ENCODE results near the gene CAB39.
"Not testable (repeated sequence)": the region's sequence is repeated elsewhere in the genome, so short reads cannot be mapped to it uniquely, and the experiment has no call there.

Gene CAB39

DNA sequence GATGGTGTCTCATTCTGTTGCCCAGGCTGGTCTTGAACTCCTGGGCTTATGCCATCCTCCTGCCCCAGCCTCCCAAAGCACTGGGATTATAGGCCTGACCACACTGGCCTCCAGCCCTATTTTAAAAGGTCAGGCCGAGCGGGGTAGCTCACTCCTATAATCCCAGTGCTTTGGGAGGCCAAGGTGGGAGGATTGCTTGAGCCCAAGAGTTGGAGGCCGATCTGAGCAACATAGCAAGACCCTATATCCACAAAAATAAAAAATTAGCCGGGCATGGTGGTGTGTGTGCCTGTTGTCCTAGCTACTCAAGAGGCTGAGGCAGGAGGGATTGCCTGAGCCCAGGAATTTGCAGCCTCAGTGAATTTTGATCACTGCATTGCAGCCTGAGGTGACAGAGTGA, 3.9 kb downstream of the CAB39 start:
- no peak for DNase-seq

DNA sequence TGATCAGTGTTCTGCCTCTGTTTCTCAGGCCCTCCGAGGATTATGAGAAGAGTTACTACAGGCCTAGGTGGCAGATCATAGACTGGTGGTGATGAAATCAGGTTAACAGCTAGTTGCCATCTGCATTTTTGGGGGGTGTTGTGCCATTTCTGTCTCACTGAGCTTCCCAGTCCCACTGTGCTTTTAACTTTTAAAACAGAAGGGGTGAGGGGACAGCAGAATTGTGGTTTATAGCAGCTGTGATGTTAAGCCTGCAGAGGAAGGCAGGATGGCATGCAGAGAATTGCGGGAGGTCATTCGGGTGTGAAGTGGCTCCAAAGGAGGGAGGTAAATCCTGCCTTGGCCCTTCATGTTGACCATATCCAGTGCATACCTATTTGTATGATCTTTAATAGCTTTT, 5.0 kb downstream of the CAB39 start:
- no peak for DNase-seq

DNA sequence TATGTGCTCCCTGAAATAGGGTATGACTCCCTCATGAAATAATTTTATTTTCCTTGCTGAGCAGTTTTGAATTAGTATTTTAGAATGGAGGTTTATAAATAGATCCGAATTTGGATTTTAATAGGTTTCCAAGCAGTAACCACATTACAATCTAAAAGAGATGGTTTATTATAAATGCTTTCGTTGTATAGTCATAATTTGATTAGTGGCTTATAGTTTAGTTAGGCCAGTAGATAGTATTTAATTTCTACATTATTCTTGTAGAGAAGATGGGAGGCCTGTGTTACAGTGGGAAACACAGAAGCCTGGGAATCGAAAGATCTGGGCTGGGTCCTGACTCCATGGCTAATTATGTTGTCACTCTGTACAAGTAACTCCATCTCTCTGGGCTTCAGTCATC, 6.7 kb downstream of the CAB39 start:
- DNase-seq = no peak

DNA sequence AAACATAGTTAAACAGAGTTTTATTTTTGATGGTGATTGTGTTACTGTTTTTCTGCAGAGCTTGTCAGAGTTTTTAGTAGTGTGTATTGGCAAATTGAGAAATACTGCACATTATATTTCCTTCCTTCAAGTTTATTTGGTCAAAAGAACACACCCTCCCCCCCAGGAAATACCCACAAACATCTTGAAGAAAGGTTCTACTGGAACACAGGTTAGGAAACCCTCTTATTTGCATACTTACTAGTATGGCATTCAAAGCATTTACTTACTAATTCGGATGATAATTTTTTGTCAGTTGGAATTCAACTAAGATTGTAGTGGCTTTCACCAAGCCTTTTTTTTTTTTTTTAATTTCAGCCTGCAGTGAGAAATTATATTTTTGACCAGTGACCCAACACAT, 9.1 kb downstream of the CAB39 start:
- DNase-seq = no peak

DNA sequence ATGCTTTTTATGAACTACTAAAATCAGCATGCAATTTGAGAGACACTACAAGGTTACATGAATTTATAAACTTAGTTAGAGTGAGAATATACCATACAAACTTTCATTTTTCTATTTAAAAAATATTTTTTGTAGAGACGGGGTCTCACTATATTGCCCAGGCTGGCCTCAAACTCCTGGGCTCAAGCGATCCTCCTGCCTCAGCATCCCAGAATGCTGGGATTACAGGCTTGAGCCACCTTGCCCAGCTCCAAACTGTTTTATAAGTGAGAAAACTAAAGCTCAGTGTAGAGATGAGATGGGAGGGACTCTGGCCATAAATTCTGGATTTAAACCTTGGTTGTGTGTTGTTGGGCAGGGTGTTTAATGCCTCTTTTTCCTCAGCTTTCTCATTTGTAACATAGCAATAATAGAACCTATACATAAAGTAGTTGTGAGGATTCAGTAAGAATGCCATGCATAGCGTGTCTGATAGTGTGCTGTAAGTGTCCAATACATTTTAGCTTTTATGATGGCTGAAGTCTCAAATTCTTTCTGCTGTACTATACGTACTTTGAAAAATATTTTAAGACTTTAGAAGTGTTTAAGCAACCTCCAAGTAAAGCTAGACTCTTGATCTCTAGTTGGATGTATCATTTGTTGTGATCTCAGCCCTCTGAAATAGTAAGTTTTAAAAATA, 9.7 kb downstream of the CAB39 start:
- DNase-seq = no peak

DNA sequence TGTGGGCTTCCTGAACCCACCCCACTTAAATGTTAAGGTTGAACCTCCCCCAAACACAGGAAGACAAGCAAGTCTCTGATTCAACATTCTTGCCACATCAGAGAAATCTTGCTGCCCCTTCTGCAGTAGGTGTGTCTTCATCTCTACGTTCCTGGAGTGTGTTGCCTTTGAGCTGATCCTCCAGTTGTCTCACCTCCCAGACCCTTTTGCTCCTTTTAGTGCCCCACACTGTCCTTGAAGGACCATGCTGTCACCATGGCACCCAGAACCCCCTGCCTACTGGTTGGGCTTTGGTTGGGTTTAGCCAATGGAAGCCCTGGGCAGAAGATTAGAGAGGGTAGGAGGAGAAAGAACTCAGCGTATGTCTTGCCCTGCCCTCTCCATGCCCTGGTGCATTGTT, 10.7 kb downstream of the CAB39 start:
- DNase-seq = no peak

DNA sequence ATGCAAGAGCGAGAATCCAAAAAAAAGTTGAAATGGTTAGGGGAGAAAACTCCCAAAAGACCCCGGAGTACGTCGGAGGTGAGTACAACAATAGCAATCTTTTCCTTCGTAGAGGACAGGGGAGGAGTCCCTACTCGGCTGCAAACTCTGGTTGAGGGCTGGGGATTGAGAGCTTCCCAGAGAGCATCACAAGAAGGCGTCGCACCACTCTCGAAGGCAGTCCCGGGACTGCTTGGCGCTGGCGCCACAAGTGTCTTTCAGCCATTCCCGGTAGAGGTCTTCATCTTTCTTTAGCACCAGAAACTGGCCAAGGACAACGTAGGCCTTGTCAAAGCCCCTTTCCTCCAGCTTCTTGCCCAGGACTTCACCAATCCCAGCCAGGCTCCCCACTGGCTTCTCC, 12.3 kb downstream of the CAB39 start:
- not testable (repeated sequence) for DNase-seq

DNA sequence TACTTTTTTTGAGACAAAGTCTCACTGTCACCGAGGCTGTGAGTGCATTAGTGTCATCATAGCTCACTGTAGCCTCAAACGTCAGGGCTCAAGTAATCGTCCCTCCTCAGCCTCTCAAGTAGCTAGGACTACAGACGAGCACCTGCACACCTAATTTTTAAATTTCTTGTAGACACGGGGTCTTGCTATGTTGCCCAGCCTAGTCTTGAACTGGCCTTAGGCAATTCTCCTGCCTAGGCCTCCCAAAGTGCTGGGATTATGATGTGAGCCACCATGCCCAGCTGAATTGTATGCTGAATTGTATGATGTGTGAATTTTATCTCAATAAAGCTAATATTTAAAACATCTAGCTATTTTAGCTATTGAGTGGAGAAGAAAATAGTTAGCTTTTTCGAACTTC, 18.9 kb downstream of the CAB39 start:
- DNase-seq = no peak

DNA sequence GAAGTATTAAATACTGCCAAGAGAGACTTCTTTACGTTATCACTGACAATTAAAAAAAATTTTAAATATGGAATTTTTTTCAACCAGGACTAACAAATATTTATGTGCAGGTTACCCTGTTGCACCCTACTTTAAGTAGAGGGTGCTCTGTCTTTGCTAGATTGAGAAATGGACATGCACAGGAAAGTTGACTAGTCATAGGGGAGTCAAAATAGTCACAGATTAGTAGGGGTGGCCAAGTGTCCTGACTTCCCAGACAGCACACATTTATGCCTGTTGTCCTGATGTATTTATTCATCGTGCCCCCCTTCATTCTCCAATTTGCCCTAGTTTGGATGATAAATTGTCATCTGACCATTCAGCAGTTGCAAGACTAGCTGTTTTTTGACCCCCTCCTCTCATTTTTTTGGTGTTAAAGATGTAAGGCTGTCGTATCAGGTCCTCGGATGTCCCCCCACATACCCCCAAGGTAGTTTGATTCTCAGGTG, 20.3 kb downstream of the CAB39 start:
- no peak for DNase-seq

DNA sequence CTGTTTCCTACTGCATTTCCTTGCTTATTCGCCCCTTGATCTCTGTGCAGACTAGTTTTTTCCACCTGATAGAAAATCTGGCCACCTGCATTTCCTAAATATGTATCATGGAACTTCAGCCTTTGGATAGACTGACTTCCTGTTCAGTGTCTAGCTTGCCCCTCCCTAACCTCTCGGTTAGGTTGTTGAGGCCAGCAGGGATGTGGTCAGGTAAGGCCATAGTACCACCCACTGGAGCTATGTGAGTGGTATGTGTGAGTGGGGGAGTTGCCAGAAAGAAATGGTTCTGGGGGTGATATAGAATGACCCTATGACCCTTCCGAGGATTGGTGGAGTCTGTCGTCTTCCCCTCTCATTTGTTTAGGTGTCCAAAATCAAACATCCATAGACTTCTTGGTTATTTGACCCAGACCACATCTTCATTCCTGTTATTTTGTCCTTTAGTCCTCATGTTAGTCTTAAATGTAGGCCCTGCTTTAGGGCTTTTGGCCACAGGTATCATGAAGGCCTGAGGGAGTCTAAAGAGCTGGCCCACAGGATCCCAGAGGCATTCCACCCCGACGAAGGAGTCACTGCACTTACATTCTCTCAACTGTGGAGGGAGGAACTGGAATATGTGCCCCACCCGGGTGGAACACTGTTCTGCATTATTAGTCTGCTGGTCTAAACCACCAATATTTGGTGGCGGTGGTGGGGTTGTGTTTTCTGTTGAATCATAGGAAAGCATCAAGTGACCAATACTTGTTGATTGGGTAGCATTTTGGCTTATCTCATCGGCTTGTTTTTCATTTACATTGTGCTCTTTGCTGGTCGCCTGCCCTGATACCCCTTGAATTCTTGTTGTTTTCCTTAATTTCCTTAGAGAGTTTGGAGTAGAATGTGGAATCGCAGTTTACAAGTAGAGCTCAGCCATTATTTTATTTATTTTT, 21.9 kb downstream of the CAB39 start:
- no peak for DNase-seq

DNA sequence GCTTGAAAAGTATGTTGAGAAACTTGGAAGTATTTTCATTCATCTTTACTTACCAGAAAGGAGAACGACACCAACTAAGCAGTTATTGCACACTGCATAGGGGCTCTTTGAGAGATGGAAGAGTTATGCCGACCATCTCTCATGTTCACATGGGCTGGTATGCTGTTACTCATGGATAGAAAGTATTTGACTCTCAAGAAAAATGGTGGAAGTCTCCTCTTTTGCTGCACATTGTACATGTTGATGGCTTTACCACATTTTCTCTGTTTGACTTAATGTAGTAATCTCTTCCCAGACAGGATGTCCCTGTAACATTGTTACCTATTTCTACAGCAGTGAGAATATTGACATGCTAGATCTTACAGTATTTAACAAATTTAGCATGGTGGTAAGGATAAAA, 23.2 kb downstream of the CAB39 start:
- no peak for DNase-seq

DNA sequence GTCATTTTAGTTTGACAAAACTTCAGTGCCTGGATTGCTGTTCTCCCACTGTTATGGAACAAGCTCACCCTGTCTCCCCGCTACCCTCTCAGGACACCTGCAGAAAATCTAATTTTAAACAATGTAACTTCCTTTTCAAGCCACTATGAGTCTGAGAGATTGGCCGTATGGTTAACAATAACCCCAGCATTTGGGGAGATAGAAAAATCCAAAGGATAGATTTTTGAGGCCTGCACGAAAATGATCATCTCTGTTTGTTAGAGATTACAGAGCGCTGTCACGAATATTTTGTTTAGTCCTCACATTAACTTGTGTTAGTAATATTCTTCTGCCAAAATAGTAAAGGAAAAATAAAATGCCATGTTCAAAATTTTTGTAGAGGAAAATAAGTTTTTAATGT, 24.7 kb downstream of the CAB39 start:
- no peak for DNase-seq

DNA sequence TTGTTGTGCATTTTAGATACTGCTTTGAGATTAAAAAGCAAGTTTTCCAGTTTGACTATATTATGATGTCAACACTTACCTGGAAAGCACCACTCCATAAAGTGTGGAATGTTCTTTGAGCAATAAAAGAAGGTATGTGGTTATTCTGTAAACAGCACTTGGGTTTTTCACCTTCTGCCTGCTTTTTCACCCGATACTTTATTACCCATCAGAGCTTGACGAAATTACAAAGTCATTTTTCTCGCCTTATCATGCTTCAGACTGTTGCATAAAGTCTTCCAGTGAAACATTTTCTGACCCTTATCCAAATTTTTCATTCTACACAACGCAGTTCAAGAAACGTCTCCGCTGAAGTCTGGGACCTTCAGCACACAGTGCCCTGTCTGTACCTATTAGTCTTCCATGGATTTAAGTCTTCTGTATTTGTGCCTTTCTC, 25.2 kb downstream of the CAB39 start:
- no peak for DNase-seq

DNA sequence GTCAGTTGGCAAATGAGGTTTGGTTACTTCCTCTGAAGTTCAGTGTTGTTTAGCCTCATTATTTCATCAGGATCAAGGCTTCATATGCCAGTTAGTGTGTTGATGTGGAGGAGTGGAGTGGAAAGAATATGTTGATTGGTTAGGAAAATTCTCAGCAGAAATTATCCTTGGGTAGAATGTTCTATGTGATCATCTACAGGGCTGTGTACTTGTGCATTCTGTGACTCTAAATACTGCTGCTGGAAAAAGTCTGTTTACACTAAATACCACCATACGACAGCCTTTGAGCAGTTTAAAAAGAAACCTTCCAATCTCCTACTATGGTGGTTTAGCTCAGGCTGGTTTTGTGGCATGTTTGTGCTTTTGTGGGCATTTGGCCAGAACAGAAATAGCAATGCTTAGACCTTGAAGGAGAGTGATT, 25.8 kb downstream of the CAB39 start:
- peak in 1 of 2 experiments; percentile 6 for DNase-seq

DNA sequence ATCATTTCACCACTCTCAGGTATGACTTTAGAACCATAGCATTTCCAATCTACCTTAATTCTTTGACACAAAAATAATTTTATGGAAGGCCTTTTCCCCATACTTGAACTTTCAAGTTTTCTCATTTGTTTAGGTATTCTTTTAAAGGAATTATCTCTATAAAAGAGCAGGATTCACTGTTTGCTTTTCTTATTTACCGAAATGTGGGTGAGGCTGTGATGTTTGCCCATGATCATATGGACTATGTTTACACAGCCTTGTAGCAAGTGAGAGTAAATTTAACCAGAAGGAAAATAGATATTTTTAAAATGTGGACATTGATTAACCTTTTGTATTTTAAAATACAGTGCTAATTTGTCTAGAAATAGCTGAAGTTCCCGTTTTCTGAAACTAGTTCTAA, 26.3 kb downstream of the CAB39 start:
- DNase-seq = no peak

DNA sequence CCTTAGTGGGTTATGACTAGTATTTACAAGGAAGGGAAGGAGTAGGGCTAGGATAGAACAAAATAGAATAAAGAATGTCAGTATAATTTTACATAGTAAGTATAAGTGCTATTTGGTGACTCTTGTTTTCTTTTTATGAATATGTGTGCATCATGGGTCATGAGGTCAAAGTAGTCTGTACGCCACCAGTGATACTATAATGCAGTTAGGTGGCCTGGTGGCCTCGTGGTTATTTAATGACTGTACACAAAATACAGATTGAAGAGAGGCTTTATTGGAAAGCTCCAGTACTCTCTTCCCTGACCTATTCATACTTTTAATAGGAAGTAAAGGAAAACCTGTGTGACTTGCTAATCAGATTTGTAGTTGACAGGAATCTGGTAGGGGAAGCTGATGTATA, 27.3 kb downstream of the CAB39 start:
- DNase-seq = no peak

DNA sequence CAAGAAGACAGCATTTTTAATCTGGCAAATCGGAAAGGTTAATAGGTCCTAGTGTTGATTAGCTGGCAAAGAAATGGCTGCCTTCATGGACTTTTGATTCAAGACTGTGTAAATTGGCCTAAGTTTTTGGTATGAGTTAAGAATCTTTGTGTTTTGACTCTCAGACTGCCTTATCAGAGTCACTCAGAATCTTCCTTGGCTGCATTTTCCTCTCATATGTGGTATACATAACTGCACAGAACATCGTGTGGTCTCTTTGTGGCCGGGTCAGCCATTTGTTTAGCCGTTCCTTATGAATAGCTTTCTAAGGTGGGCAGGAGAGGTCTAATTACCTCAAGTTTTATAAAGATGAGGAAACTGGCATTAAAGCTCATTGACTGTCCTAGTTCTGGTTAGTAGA, 30.1 kb downstream of the CAB39 start:
- DNase-seq = no peak

DNA sequence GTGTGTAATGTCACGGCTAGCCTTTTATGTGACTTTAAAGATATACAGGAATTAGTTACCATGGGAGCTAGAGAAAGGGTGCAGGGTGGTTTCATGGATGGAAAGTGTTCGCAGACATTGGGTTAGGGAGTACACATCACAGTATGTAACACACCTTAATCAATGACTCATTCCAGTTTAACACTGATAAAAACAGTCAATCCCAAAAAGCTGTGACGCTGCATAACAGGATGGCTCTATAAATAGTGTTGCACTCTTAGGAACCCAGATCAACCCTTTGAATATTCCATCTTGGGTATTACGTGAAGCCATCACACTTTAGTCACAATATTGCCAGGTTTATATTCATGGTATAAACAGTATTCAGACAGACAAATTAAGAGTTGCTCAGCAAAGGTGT, 33.6 kb downstream of the CAB39 start:
- DNase-seq = no peak

DNA sequence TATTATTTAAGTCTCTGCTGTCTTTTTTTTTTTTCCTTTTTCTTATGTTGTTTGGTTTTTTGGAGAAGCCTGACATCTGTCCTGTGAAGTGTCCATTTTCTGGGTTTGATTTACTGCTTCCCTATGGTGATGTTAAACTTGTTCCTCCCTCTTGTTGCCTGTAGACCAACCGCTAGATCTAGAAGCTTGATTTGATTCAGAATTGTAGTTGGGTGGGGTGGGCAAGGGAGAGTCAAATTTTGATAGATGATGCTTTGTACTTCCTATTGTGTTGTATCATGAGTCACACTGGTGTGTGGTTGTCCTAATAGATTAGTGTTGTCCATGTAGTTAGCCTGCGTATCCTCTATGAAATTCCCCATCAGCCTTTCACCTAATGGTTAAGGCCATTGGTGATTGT, 35.4 kb downstream of the CAB39 start:
- no peak for DNase-seq

DNA sequence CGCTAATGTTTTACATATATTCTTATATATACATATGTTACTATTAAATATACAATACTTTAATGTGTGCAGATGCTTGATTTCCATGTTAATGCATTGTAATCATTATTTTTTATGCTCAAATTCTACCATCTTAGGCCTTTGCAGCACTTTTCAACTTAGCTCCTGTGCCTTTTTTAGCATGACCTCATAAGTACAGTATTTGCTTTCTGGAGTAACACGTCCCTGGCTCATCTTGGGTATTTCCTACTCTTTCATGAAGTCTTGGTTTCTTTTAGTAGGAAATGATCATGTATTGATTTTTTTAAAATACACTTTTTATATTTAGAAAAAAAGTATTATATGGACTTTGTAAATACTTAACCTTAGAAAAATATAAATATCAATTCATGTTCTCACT, 36.5 kb downstream of the CAB39 start:
- no peak for DNase-seq

DNA sequence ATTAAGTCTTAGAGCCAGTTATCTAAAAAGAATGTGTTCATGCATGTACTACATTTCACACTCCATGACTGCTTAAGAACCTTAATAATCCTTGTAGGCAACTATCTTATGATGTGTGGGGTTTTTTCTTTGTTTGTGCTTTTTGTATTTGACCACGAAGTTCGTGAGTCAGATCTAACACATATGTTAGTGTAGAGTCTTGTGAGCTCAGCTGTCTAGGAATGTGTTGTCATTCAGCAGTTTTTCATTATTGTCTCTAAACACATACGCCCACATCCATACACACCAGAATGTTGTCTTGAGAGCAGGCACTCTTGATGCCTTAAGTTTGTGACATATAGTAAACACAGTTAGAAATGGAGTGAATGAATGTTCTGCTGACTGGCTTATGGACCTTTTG, 38.4 kb downstream of the CAB39 start:
- DNase-seq = no peak

DNA sequence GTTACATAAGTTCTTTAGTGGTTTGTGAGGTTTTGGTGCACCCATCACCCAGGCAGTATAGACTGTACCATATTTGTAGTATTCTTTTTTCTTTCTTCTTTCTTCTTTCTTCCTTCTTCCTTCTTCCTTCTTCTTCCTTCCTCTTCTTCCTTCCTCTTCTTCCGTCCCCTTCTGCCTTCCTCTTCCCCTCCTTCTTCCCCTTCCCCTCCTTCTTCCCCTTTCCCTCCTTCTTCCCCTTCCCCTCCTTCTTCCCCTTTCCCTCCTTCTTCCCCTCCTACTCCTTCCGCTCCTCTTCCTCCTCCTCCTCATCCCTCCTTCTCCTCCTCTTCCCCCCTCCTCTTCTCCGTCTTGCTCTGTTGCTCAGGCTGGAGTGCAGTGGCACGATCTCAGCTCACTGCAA, 41.6 kb downstream of the CAB39 start:
- no peak for DNase-seq

DNA sequence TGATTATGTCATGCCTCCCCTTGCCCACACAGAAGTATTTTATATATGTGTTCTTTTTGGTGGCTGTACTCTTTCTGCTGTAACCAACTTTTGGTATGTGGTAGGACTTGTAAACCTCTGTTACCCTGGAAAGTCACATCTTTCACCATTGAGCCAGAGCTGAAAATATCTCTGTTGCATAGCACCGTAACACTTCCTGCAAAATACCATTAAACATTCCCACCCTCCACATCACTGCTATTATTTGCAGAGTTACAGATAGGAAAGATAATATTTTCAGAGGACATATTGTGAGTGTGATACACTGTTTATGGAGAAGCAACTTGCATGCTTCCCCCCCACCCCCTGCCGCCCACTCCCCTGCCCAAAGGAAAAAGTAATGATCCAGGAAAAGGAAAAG, 44.8 kb downstream of the CAB39 start:
- DNase-seq = no peak
